ENCODE results near the gene PTPRM.

The PTPRM gene

DNA sequence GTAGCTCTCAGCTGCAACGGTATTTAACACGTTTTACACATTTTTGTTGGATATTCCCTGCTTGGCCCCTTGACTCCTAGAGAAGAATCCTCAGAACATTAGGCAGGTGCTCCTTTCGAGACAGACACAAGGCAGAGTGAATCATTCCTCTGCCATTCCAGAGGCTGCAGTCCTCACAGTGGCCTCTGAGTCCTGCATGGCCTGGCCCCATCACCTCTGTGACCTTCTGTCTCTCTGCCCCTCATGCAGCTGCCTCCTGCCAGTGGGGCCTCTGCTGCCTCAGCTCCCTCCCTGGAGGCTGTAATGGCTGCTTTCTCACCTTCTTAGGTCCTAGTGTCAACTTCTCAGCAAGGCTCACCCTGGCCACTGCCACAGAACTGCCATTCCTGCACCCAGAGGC lies 101.3 kb downstream of the PTPRM start:
- no peak for DNase-seq (ENCODE audit: low read depth in 2 of 2)

- no peak for DNase-seq (ENCODE audit: low read depth in 2 of 2)
These were observed 102.2 kb downstream of the PTPRM start for GRCh38 chr18:7669361-7669760.

DNA sequence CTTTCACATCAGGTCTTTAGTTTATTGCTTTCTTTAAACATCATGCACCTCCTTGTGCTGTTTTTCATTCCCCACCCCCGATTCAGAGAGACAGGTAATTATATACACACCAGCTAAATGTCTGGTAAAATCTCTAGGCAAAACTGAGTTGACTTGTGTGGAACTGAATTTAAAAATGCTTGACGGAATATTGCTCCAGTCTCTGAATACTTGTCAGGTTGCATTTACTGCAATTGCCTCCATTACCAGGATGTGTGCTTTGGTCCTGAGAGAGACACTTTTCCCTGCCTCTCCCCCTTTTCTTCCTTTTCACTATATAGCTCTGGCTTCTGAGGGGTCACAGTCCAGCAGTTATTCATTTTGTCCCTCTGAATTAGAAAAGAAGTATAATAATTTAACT lies 104.0 kb downstream of the PTPRM start:
- DNase-seq (ENCODE audit: low read depth in 2 of 2) = no peak

GRCh38 chr18:7676253-7676873 lies 109.2 kb downstream of the PTPRM start:
- DNase-seq (ENCODE audit: low read depth in 2 of 2) = no peak

DNA sequence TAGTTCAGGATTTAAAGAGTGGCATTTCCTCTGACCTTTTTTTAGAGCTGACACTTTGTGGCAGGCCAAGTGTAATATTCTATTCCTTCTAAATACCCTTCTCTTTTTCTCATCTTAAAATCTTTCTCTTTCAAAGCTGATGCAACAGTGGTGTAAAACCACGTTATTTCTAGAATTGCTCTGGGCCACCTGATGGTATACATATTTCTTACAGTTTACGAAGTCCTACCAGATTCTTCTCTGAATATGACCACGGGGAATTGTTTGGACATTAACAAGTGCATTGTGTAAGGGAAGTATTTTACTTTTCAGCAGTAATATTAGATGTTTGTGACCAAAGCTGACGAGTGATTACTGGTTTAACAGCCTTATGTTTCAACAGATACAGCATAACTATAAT lies 109.9 kb downstream of the PTPRM start:
- DNase-seq (ENCODE audit: low read depth in 2 of 2) = peak; percentile 31 to 35

GRCh38 chr18:7677424-7677823 lies 110.3 kb downstream of the PTPRM start:
- no peak for DNase-seq (ENCODE audit: low read depth in 2 of 2)

DNA sequence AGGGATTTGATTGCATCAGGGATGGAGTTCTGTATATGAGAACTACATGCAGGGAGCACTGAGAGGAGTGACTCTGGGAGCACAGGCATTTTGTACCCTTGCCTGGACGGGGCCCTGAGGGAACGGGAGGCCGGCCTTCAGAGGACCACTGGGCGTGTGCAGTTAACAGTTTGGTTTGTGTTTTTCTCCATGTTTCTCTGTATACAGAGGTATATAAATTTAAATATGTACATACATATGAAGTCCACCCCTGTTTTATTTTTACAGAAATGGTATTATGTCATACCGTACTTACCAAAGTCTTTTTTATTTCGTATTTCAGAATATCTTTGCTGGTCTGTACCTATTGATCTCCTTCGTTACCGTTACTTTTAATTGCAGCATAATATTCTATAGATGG lies 111.3 kb downstream of the PTPRM start:
- DNase-seq (ENCODE audit: low read depth in 2 of 2) = no peak

DNA sequence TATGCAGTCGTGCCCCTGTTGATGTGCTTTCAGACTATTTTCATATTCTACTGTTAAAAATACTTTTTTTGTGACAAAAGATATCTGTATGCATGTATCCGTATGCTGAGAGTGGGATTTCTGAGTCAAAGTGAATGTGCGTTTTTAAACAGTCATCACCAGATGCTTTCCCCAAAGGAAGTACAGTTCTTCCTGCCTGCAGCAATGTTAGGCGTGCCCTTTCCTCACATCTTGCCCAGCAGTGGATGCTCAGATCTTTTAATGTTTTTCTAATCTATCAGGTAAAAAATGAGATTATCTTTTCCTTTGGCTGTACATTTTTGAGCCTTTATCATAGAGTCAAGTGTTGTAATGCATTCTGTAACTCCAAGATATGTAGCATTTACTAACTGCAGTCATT lies 111.7 kb downstream of the PTPRM start:
- DNase-seq (ENCODE audit: low read depth in 2 of 2) = no peak

DNA sequence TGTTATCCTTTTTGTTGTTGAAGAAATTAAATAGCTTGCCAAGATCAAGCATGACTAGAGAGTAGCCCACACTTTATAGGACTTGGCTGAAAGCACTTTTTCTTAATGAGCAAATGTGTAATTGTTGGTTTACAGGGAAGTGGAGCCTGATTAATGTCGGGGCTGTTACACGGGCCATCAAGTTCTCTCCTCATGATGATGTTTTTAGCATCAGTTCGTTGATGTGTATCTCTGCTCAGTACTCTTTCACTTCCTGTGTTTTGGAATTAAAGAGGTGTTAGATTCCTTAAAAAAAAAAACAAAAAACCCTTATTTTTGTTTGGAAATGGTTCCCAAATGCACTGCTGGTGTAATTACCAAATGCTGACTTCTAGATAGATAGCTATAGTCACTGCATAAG lies 114.2 kb downstream of the PTPRM start:
- DNase-seq (ENCODE audit: low read depth in 2 of 2) = no peak

- no peak for DNase-seq (ENCODE audit: low read depth in 2 of 2)
These were observed 115.2 kb downstream of the PTPRM start for GRCh38 chr18:7682321-7682720.

DNA sequence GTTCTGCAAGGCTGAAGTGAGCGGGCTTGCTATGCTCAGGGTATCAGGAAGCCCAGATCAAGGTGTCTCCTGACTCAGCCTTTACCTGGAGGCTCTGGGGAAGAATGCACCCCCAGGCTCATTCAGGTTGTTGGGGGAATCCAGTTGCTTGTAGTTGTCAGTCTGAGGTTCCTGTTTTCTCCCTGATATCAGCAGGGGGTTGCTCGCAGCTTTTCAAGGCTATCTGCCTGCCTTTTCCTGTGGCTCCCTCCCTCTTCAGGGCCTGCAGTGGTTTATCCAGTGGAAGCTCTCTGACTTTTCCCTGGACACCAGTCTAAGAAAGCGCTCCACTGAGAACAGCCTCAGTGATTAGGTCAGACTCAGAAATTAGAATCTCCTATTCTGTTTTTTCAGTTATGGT lies 116.6 kb downstream of the PTPRM start:
- DNase-seq (ENCODE audit: low read depth in 2 of 2) = no peak

DNA sequence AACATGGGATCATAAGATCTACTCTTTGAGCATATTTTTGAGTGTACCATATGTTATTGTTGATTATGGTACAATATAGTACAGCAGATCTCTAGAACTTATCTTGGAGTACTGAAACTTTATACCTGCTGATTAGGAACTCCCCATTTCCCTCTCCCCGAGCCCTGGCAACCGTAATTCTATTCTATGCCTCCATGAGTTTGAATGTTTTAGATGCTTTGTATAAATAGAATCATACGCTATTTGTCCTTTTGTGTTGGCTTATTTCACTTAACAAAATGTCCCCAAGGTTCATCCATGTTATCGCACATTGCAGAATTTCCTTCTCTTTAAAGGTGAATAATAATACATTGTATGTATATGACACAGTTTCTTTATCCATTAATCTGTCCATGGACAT lies 117.2 kb downstream of the PTPRM start:
- no peak for DNase-seq (ENCODE audit: low read depth in 2 of 2)

- no peak for DNase-seq (ENCODE audit: low read depth in 2 of 2)
These were observed 117.8 kb downstream of the PTPRM start for GRCh38 chr18:7684966-7685365.

GRCh38 chr18:7686278-7686677 lies 119.2 kb downstream of the PTPRM start:
- no peak for DNase-seq (ENCODE audit: low read depth in 2 of 2)

DNA sequence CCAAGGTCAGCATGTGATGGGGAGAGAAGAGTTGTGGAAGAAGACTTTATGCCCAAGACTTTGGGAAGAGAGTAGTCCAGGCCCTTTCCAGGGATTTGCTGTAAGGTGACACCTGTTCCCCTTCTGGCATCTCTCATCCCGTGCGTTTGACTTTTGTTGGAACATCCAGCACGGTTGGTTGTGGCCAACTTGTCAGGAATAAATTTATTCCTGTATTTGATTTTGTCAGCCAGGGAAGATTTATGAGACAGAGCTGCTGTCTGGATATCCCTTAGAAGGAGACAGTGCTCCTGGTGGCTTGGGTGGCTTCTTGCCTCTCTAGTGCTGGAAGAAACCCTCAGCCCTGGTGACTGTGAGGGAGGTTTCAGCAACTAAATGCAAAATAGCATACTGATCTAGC lies 121.5 kb downstream of the PTPRM start:
- no peak for DNase-seq (ENCODE audit: low read depth in 2 of 2)

- no peak for DNase-seq (ENCODE audit: low read depth in 2 of 2)
These were observed 124.1 kb downstream of the PTPRM start for GRCh38 chr18:7691206-7691605.

- peak; percentile 69 to 70 for DNase-seq (ENCODE audit: low read depth in 2 of 2)
These were observed 129.7 kb downstream of the PTPRM start for GRCh38 chr18:7696780-7697179.

DNA sequence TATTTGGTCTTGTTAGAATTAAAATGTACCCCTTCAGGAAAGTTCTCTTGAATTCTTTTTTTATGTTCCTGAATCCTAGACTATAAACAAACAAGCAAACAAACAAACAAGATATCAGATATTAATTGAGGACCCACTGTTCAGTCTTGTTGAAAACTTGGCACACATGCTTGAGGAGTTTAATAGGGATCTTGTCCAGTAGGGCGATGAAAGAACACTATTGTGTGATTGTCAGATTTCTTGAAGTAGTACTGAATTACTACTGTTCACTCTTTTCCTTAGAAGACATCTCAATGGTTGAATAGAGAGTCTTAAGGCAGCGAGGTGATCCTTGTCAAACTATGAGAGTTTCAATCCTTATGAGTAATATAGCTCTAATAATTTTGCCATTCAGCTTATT lies 130.2 kb downstream of the PTPRM start:
- DNase-seq (ENCODE audit: low read depth in 2 of 2) = no peak

DNA sequence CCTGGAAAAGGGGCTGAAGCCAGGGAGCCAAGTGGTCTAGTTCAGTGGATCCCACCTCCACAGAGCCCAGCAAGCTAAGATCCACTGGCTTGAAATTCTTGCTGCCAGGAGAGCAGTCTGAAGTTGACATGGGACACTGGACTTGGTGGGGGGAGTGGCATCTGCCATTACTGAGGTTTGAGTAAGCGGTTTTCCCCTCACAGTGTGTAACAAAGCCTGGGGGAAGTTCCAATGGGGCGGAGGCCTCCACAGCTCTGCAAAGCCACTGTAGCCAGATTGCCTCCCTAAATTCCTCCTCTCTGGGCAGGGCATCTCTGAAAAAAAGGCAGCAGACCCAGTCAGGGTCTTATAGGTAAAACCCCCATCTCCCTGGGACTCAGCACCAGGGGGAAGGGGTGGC lies 144.4 kb downstream of the PTPRM start:
- no peak for DNase-seq (ENCODE audit: low read depth in 2 of 2)

GRCh38 chr18:7720395-7720794 lies 153.3 kb downstream of the PTPRM start:
- no peak for DNase-seq (ENCODE audit: low read depth in 2 of 2)

DNA sequence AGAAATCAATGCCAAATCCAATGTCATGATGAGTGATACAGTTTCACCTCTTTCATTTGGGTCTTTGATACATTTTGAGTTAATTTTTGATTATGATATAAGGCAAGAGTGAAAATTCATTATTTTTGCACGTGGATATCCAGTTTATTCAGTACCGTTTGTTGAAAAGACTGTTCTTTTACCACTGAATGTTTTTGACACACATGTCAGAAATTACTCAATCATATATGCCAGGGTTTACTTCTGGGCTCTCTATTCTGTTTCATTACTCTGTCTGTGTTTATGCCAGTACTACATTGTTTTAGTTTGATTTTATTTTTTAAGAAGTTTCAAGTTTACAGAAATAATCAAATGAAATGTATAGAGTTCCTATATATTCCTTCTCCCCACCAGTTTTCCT lies 154.4 kb downstream of the PTPRM start:
- no peak for DNase-seq (ENCODE audit: low read depth in 2 of 2)

DNA sequence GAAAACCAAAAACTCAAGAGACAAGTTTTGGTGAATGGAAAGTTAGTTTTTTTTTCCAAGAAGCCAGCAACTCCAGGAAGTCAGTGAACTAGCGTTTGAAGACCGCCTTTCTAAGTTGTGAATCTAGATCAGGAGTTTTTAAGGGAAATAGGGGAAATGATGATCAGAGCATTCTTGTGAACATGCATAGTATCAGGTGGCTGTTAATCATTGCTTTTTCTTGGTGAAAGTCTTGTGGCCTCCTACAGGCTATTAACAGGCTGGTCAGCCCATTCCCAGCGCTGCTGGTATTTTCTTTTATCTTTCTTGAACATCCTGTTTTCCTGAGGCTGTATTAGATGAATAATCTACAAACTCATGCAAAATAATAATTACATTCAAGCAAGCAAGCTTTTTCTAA lies 155.8 kb downstream of the PTPRM start:
- no peak for DNase-seq (ENCODE audit: low read depth in 2 of 2)

- no peak for DNase-seq (ENCODE audit: low read depth in 2 of 2)
These were observed 156.4 kb downstream of the PTPRM start for GRCh38 chr18:7723558-7723957.

GRCh38 chr18:7725473-7725872 lies 158.4 kb downstream of the PTPRM start:
- no peak for DNase-seq (ENCODE audit: low read depth in 2 of 2)

DNA sequence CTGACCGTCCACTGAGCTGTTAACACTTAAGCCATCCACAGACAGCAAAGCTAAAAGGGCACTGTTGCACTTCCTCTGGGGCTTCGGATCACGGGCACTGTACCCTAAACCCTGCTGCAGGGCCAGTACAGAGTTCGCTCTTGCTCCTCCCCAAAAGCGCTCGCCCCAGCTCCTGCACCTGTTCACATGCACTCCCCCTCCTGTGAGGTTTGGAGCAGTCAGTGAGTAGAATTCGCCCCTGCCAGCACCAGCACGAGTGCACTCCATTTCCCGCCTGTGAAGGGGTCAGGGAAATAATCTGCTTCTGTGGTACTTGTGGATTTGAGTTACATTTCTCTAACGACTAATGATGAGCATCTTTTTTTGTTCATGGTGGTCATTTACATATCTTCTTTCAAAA lies 158.8 kb downstream of the PTPRM start:
- no peak for DNase-seq (ENCODE audit: low read depth in 2 of 2)
